ENCODE data around the gene CHD2.
"Not testable (repeated sequence)": the region's sequence is repeated elsewhere in the genome, so short reads cannot be mapped to it uniquely, and the experiment has no call there.

CHD2 gene

DNA sequence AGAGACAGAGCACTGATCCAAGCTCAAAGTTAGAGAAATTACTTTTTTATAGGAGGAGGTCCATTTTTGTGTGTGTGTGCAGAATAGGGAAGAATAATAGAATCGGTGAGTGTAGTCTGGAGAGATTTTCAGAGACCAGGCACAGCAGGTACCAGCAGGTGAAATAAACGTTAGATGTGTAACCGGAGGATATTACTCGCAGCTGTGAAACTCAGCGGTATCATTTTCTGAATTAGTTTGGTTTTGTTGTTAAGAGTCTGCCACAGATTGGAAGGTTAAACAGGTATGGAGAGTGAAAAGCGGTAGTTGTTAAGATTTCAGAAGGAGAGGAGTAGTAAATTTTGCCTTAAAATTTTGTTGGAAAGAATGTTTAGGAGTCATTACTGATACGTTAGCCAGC is 119.0 kb downstream of the CHD2 start:
- DNase-seq (ENCODE audit: low spot score): no peak

DNA sequence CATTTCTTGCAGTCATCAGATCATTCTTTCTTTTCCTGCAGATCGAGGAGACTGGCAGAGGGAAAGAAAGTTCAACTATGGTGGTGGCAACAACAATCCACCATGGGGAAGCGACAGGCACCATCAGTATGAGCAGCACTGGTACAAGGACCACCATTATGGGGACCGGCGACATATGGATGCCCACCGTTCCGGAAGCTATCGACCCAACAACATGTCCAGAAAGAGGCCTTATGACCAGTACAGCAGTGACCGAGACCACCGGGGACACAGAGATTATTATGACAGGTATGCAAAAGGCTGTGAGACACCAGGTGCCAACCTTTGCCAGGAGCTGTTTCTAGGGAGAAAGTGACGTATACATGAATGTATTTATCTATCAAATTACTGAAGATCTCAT is 119.8 kb downstream of the CHD2 start:
- DNase-seq (ENCODE audit: low spot score): no peak

DNA sequence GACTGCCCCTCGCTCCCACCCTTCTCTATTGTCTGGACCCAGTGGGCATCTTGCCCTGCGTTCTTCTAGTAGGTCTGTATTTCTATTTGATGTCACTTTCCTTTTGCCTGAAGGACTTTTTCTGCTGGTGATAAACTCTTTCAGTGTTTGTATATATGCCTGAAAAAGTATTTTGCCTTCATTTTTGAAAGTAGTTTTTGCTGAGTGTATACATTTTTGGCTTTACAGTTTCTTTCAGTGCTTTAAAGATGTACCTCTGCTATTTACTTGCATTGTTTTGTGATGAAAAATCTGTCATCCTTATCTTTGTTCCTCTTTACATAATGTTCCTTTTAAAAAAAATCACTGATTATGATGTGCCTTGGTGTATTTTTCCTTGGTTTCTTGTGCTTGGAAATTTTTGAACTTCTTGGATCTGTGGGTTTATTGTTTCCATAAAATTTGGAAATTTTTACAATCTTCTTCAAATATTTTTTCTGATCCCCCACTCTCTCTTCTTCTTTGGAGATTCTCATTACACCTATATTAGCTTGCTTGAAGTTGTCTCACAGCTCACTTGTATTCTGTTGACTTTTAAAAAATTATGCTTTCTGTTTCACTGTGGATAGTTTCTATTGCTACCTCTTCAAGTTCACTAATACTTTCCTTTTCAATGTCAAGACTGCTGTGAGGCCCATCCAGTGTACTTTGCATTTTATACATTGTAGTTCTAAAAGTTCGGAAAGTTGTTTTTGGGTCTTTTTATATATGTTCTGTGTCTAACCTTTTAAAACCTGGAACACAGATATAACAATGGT is 121.0 kb downstream of the CHD2 start:
- no peak for DNase-seq (ENCODE audit: low spot score)

DNA sequence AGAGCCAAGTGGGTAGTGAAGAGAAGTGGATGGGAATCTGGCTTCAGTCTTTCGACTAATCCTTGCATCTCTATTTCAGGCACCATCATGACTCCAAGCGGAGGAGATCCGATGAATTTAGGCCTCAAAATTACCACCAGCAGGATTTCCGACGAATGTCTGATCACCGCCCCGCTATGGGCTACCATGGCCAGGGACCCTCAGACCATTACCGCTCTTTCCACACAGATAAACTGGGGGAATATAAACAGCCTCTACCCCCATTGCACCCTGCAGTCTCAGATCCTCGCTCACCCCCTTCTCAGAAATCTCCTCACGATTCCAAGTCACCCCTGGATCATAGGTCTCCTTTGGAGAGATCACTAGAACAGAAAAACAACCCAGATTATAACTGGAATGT is 124.2 kb downstream of the CHD2 start:
- no peak for DNase-seq (ENCODE audit: low spot score)

DNA sequence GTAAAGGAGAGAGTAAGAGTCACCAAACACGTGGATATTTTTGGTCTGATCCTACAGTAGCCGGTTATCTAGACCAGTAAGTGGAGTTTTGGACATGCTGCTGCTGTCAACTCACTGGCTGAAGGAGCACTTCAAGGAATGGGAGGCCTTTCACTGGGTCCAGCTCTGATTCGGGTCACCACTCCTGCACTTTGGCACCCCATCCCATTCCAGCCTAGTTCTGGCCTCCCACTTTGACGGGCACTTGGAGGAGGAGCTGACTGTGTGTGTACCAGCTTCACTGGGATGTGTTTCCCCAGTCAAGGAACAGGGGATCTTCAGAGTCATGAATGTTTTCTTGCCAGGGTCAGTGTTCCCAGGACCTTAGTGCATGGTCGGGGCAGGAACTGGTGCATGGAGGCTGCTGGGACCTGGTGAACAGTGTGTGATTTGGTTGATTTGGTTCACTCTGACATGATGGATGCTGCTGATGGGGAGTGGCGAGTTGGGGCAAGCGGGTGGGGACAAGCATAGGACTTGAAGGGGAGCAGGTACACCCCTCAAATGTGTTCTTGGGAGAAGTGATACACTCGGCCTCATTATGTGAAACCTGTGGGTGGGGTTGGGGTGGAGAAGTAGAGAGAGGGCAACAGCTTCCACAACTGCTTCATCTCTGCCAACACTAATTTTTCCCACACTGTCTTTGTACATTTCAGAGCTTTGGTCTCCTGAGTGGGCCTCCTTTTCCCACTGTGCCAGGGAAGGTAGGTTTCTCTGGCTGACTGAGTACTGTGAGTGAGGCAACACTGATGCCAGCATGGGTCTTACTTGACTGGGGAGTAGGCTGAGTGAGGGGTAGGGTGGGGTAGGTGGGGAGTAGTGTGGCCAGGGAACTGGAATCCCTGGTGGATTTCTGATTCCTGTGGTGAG is 124.8 kb downstream of the CHD2 start:
- no peak for DNase-seq (ENCODE audit: low spot score)

DNA sequence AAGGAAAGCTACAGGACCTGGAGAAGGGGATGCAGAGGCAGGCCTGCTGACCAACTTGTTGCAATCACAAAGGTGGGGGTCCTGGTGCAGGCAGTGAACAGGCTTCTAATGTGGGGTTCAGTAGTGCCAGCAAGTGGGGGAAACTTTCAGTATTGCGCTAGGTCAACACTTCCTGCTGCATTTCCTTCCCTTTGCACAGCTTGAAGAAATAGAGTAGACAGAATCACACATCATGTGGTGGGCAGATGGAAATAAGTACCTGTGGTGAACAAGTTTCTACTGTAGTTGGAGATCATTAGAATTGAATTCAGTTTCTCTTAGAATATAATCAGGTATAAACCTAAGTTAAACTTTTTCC is 125.5 kb downstream of the CHD2 start:
- no peak for DNase-seq (ENCODE audit: low spot score)

DNA sequence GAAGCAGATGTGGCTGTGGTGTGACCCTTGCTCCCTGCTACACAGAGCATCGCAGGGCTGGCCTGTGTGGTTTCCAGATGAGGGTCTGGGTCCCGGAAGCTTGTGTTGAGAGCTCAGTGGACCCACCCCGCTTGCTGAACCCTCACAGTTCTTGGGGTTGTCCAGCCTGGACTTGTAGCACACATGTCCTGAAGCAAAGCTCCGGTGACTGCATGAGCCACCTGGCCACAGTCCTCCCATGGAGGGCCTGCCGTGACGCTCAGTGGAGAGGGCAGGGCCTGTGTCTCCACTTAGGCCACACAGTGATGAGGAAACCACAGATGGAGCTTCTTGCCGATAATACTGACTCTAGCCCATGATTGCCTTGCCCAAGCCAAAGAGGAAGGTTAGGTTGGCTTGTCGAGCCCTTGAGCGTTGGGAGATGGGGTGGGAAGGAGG is 126.3 kb downstream of the CHD2 start:
- DNase-seq (ENCODE audit: low spot score): no peak

DNA sequence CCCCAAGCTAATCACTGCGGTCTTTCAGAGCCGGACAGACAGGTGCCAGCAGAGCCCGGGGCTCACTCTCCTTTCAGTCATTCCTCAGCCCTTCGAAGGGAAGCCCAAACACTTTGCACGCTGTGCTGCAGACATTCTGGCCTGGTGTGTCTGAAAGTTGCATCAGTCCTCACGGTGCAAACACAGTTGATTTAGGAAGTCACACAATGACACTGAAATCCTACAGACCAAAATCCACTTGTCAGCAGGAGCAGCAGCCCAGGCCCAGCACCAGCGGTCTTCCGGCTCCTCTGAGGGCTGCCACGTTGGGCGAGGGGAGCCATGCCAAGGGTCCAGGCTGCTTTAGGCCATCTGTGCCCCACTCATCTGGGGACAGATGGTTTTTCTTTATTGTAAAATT is 127.3 kb downstream of the CHD2 start:
- DNase-seq (ENCODE audit: low spot score): no peak

DNA sequence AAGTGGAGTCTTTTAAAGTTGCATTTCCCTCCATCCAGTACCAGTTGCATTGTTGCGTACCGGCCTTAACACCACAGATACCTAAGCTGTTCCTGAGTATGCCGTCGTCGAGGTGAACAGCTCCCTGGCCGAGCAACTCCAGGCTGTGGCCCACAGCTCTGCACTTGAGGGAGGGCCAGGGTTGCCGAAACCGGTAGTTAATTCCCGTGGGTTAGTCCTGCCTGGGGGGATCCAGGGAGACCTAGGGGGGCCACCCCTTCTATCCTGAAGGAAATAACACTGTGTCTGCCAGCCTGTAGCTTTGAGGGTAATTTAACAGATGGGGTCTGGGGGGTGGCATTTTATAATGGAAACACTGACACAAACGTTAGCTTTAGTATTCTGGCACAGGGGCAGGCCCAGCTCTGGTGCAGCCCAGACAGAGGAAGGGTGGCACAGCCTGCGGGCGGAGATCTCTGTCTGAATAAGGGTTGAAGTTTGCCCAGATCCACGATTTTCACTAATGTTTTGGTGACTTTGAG is 128.0 kb downstream of the CHD2 start:
- no peak for DNase-seq (ENCODE audit: low spot score)

DNA sequence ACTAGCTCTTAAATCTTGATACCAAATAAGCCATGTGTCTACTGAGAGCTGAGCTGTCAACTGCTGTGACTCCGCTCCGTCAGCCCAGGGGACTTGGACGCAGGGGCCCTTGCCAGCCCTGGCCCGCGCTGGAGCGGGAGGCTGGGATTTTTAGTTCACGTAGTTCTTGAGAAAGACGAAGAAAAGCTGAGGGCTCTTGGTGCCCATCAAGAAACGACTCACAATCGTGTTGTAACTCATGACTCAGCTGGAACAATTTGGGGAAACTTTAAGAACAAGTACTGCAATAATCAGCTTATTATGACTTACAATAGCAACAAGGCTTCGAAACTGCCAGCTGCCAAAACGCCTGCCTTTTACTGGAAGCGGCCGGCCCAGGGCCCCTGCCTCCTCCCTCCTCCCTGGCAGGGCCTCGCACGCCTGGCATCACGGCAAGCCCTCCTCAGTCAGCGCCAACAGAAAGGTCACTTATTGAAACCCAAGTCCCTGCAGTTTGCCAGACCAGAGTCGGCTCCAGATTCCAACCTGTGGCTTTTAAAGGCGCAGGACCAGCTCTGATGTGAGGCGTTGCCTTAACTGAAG is 128.6 kb downstream of the CHD2 start:
- DNase-seq (ENCODE audit: low spot score): no peak

DNA sequence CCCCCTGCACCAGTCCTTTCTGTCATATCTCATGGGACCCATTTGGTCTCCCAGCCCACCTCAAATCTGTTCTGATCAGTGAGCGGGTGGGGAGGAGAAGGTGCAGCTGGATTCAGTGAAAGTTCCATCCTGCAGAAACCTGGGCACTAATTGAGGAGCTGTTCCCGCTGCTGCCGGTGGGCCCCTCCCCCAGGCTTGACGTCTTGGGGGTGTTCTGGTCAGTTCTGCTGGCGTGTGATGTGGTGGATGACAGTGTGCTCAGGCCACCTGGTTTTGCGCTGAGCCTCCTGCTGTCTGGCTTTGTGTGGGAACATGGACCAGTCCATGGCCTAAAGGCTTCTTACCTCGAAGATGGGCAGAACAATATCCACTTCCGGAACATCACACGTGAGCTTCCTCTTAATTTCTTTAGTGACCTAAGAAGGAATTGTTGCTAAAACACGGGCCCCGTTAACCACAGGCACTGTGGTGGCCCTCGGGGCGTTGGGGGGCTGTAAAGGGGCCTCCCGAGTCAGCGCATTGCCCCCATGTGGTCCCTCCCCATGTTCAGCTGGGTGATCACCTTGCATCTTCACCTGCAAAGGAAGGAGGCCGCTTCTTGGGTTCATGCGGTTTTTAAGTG is 129.2 kb downstream of the CHD2 start:
- no peak for DNase-seq (ENCODE audit: low spot score)

DNA sequence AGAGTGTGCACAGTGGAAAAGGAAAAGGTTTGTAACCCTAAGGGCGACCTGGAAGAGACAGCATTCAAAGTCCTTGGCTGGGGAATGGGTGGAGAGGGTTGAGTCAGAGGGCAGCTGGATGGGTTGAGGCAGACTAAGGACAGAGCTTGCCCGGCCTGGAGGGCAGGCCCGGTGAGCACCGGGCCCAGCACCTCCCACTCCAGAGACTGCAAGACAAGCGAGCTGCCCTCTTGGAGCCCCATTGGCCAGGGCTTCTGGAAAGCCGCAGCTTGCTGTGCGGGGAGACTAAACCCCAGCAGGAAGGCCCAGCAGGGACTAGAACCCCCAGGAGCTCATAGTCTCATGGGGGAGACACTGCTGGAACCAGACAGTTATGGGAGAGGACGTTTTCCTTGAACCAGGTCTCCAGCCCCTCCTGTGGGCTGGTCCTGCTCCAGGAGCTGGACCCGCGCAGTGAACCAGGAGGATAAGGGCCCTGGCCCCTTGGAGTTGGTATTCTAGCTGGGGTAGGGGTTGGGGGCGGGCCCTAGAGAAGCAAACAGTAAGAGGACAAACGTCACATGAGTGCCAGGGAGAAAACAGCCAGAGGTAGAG is 129.8 kb downstream of the CHD2 start:
- no peak for DNase-seq (ENCODE audit: low spot score)

DNA sequence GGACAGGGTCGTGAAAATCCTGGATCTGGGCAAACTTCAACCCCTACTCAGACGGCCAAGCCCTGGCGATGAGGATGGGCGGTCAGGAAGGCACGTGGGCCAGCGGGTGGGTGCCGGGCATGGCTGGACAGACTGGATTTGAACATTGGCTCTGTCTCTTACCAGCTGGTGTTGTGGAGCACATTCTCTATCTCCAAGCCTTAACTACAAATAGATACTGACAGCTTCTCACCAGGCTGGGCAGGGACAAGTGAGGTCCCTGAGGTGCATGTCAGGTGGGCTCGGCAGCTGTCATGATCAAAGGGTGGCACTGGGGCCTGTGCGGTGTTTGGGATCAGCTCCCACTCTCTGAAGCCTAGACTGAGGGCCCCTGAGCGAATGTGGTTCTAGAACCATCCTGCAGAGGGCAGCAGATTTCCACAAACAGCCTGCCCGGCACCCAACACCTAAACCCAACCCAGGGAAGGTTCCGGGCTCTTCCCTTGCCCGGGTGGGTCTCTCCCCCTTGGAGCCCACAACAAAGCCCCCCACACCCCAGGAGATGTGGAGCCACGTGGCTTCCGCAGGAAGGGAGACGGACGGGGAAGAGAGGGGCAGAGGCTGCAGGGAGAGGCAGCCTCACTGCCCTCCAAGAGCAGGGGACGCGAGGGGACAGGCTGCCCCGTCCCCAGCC is 130.4 kb downstream of the CHD2 start:
- DNase-seq (ENCODE audit: low spot score): peak; percentile 70

DNA sequence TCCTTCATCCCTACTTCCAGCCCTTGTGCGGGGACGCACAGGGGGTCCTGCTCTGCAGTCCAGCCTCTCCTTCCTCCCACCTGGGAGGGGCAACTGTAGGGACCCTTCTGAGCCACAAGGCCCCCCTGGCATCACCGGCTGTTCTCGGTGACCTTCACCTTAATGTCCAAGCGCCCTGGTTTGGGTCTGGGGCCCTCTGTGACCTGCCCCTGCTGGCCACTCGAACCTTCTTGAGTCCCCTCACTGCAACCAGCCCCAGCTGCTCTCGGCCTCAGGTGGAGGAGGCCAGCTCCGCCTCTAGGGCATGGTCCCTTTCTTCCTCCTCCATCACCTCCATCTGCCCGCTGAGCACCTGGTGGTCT is 131.0 kb downstream of the CHD2 start:
- DNase-seq (ENCODE audit: low spot score): no peak

DNA sequence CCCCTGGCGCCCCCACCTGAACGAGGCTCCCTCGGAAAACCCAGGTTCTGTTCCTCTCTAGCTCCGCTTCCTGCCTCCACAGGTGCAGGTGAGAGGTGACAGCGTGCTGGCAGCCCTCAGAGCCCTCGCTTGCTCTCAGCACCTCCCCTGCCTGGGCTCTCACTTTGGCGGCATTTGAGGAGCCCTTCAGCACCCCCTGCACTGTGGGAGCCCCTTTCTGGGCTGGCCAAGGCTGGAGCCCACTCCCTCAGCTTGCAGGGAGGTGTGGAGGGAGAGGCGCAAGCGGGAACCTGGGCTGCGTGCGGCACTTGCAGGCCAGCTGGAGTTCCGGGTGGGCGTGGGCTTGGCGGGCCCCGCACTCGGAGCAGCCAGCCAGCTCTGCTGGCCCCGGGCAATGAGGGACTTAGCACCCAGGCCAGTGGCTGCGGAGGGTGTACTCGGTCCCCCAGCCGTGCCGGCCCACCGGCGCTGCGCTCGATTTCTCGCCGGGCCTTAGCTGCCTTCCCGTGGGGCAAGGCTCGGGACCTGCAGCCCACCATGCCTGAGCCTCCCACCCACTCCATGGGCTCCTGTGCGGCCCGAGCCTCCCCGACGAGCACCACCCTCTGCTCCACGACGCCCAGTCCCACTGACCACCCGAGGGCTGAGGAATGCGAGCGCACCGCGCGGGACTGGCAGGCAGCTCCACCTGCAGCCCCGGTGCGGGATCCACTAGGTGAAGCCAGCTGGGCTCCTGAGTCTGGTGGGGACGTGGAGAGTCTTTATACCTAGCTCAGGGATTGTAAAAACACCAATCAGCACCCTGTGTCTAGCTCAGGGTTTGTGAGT is 131.6 kb downstream of the CHD2 start:
- not testable (repeated sequence) for DNase-seq (ENCODE audit: low spot score)

DNA sequence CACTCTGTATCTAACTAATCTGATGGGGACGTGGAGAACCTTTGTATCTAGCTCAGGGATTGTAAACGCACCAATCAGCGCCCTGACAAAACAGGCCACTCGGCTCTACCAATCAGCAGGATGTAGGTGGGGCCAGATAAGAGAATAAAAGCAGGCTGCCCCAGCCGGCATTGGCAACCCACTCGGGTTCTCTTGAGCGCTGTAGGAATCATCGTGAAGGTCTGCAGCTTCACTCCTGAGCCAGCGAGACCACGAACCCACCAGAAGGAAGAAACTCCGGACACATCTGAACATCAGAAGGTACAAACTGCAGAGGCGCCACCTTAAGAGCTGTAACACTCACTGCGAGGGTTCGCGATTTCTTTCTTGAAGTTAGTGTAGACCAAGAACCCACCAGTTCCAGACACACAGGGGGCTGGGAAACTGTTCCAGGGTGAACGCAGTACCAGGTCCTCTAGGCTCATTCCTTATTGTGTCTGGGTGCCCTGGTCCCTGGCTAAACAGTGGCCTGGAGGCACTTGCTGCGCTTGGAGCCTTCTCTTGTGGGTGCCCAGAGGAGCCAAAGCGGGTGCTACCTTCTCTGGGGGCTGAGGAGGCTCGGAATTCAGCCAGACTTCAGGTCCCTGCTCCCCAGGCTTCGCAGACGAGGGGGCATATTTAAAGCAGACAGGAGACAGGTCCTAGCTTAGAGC is 132.5 kb downstream of the CHD2 start:
- not testable (repeated sequence) for DNase-seq (ENCODE audit: low spot score)

DNA sequence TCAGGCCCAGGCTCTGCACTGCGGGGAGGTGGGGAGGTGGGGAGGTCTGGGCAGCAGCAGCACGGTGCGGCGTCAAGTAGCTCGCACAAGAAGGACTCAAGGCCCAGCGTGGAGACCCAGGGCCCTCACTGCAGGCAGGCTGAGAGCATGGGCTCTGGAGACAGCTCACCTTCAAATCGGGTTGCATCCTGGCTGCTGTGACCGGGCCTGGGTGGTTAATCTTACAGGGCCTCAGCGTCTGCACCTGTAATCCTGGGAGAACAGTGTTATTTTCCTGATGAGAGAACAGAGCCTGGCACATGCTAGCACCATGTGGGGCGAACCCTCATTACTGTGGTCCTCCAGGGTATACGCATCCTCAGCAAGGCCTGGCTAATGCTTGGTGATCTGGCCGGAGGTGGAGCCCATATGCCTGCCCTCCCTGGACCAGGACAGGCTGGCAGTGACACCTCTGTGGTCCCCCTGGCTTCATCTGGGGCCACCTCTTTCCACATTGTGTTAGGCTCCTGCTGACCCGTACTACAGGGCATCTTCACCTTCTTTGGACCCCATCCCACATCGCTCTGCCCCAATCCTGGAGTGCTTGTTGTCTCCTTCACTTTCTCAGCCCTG is 133.4 kb downstream of the CHD2 start:
- no peak for DNase-seq (ENCODE audit: low spot score)

DNA sequence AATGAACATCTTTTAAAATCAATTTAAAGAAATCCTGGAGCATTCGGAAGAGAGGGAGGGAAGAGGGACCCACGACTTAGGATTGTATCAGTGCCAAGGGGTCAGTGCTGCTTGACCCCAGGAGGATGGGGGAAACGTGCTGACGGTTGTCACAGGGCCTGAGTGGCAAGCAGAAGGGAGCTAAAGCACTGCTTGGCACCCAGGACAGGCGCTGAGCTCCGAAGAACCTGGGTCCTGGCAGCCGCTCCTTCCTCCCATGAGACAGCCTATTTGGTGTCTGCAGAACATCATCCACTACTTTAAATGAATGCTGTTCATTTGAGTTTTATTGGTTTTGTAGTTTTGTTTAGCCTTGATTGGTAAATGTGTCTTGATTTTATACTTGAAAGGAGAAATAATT is 134.4 kb downstream of the CHD2 start:
- no peak for DNase-seq (ENCODE audit: low spot score)

All from hematopoietic multipotent progenitor cell treated with erythropoietin and hydrocortisone succinate and interleukin-3 and kit ligand, for 17 days (in vitro differentiated cells).